HG02840 (cell line): ENCODE results near the gene ATP5IF1.

Source experiments
- ATAC-seq: cut with Tn5 transposase; IDR thresholded peaks from one replicate; pipeline ENCODE4 v1.9.1; 2021; ENCODE audit warnings: mild to moderate bottlenecking, moderate library complexity, moderate number of reproducible peaks; ENCODE audit not compliant: unreplicated experiment, low FRiP score

ATP5IF1 gene

GRCh38 chr1:28260803-28261174 is 24.9 kb downstream of the ATP5IF1 start:
- no peak for ATAC-seq

GRCh38 chr1:28264897-28265296 is 29.0 kb downstream of the ATP5IF1 start:
- no peak for ATAC-seq

- ATAC-seq: no peak
These were observed 29.7 kb downstream of the ATP5IF1 start for GRCh38 chr1:28265577-28265976.

GRCh38 chr1:28266920-28267322 is 31.0 kb downstream of the ATP5IF1 start:
- ATAC-seq: no peak

DNA sequence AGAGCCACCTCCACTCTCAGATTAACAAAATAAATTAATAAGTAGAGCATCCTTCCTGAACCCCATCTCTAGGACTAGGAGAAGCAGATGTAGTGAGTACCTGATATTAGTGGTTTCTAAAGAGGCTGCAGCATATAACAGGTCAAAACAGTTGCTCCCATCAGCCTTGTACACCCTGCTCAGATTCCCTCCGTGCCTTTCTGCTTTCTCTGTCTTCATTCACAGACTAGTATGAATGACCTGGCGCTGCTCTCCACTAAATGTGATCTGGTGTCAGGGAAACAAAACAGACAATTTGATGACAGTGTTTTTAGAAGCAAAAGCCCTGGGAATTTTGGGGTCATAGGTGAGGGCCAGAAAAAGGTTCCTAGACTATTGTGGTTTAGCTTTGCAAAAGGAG is 31.7 kb downstream of the ATP5IF1 start:
- no peak for ATAC-seq

DNA sequence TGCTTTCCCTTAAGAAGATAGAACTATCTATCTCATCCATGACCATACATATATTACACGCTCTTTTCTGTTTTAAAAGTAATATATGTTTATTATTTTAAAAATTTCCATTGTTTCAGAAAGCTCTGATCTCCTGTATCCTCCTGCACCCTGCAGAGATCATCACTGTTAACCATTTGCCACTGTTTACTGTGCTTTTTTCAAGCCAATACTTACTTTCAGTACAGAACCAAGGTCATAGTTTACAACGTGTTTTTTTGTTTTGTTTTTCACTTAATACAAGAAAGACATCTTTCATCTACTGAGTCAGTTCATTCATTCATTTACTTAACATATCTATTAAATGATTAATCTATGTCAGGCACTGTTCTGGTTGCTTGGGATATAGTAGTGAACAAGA is 33.6 kb downstream of the ATP5IF1 start:
- no peak for ATAC-seq

DNA sequence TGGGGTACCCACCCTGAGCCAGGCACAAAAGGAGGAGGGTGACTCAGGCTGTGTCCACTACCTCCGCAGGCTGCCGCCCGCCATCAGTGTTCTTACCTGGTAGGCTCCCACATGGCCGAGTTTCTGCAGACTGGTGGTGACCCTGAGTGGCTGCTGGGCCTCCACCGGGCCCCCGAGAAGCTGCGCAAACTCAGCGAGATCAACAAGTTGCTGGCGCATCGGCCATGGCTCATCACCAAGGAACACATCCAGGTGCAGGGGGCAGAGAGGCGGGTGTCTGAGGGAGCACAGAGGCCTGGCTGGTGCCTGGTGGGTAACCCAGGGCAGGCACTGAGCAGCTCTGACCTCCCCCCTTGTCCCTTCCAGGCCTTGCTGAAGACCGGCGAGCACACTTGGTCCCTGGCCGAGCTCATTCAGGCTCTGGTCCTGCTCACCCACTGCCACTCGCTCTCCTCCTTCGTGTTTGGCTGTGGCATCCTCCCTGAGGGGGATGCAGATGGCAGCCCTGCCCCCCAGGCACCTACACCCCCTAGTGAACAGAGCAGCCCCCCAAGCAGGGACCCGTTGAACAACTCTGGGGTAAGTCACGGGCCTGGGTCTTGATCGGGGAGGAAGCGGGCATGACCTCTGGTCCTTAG is 36.4 kb downstream of the ATP5IF1 start:
- ATAC-seq: no peak

- ATAC-seq: no peak
These were observed 37.4 kb downstream of the ATP5IF1 start for GRCh38 chr1:28273216-28273860.

DNA sequence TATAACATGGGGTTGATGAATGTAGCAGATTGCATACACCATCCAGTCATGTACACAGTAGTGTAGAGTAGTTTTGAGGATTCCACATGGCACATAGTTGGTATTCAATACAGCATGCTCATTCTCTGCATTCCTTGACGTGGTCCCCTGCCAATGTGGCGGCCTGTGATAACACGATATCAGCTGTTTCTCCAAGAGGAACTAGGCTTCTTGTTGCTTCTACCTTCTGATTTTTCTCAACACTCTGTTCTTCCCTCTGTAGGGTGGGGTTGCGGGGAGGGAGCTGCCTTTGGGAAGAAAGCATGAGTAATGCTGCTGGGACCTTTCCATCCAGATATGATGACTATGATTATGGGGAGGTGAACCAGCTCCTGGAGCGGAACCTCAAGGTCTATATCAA is 42.8 kb downstream of the ATP5IF1 start:
- no peak for ATAC-seq

- no peak for ATAC-seq
These were observed 43.8 kb downstream of the ATP5IF1 start for GRCh38 chr1:28279721-28280120.

DNA sequence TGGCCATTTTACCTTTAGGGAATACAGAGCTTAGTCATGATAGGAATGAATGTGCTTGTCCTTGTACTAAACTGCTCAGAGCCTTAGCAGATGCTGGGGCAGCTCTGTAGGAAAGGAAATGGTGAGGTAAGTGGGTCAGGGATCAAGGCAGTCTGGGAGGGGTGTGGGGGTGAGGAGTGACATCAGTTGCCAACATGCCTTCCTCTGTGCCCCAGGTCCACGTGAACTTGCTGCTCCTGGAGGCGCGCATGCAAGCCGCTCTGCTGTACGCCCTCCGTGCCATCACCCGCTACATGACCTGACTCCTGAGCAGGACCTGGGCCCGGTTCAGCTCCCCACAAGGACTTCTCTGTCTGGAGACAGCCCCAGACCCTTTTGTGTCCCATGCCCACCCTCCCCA is 44.6 kb downstream of the ATP5IF1 start:
- ATAC-seq: no peak

- no peak for ATAC-seq
These were observed 45.1 kb downstream of the ATP5IF1 start for GRCh38 chr1:28280977-28281381.

DNA sequence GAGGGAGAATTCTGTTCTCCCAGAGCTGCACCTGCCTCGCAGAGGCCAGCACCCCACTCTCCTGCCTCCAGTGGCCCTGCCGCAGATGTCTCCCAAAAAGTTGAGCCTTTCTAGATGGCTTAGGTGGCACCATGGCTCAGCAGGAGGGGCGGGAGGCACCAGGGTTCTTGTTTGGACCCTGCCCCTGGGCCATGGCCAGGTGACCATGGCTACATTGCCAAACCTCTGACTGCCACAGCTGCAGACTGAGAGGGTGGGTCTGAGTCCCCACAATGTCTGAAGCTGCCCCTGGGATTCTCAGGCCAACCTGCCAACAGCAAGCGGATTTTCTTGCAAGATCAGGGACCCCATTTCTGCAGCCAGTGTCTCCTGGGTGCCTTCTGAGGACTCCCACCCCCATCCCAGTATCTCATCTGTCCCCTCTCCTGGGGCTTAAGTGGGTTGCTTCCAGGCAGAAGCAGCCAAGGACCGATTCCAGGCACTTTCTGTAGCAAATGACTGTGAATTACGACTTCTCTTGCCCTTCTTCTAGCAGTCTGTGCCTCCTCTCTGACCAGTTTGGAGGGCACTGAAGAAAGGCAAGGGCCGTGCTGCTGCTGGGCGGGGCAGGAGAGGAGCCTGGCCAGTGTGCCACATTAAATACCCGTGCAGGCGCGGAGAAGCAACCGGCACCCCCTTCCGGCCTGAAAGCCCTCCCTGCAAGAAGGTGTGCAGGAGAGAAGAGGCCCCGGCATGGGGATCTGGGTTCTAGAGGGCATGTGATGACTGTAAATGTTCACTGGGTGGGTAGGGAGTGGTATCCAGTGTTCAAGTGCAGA is 45.9 kb downstream of the ATP5IF1 start:
- ATAC-seq: no peak

GRCh38 chr1:28282426-28283407 is 46.8 kb downstream of the ATP5IF1 start:
- ATAC-seq: no peak

DNA sequence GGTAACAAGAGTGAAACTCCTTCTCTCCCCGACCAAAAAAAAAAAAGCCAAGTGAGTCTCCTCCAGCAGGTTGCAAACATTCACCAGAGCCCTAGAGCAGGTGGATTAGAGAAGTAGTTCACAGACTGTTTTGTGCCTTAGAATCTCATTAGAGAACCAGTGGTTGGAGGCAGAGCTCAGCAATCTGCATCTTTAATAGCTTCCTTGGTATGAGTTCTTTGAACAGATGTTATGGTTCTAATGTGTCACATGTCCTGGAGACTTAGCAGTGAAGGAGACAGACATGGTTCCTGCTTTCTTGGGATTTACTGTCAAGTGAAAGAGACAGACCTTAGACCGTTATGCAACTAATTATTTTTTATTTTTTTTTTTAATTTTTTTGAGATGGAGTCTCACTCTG is 50.2 kb downstream of the ATP5IF1 start:
- no peak for ATAC-seq
